Endothelial cell of umbilical vein (primary cell): ENCODE results near the gene TRIM39. TPM values are rescaled to one million over a fixed set of nuclear protein-coding genes. Genes with fewer than 3 reads are reported as not detected.

ENCODE experiments used
- BruUV-seq: library from RNA; stranded (reverse); fragments of 400-500 nt; replicated peaks from 2 replicates; lab custom pipeline; 2021; lab: Mats Ljungman, UMichigan
- CTCF ChIA-PET: fragments of 300-600, 350-600 bp; sonication (Branson Sonifier 250); formaldehyde crosslinking; loops from one replicate; lab custom pipeline; 2021; ENCODE audit warnings: antibody characterized with exemption, inconsistent platforms; lab: Charles Lee
- POLR2A ChIA-PET: fragments of 300-600, 350-600 bp; sonication (Branson Sonifier 250); formaldehyde crosslinking; loops from one replicate; lab custom pipeline; 2021; ENCODE audit warnings: antibody characterized with exemption, inconsistent platforms; lab: Charles Lee
- DNase-seq: peaks from one replicate; pipeline ENCODE4 v3.0.0-alpha.2; 2011; ENCODE audit warnings: low read depth, low spot score
- FAIRE-seq: peaks from 2 replicates; lab custom pipeline; 2011; peaks lifted over from hg19 to GRCh38; lab: Jason Lieb, UNC
- H2AFZ ChIP-seq: 2 replicates; pipeline ENCODE4 v1.6.0; 2012; ENCODE audit warnings: low read depth, low read length, control low read depth, inconsistent platforms
- H3K27ac ChIP-seq: 2 replicates; pipeline ENCODE4 v1.5.1; 2011; ENCODE audit warnings: low read depth, mild to moderate bottlenecking, control low read depth, low read length, moderate library complexity; ENCODE audit not compliant: insufficient read depth
- H3K27me3 ChIP-seq, 2 experiments: 2 replicates each; pipeline versions ENCODE4 v1.6.0 to v1.6.1; 2011; ENCODE audit warnings: low read length in 2 of 2, mixed read lengths in 1 of 2; ENCODE audit not compliant: control insufficient read depth in 2 of 2, insufficient read depth in 2 of 2
- H3K36me3 ChIP-seq, 2 experiments: 2 replicates in 1 of 2; 3 replicates in 1 of 2; pipeline ENCODE4 v1.5.1; 2011; ENCODE audit warnings: low read length in 2 of 2, mild to moderate bottlenecking in 1 of 2, moderate library complexity in 1 of 2; ENCODE audit not compliant: control insufficient read depth in 2 of 2, insufficient read depth in 2 of 2; ENCODE audit errors: extremely low read depth in 1 of 2
- H3K4me1 ChIP-seq: 3 replicates; pipeline ENCODE4 v1.5.1; 2011; ENCODE audit warnings: mild to moderate bottlenecking, low read length; ENCODE audit not compliant: control insufficient read depth, insufficient read depth; ENCODE audit errors: extremely low read depth
- H3K4me2 ChIP-seq: 2 replicates; pipeline ENCODE4 v1.6.1; 2011; ENCODE audit warnings: low read length, control low read depth, mixed read lengths; ENCODE audit not compliant: insufficient read depth
- H3K4me3 ChIP-seq, 3 experiments: fragments of 200-600 bp in 1 of 3; sonication (generic), shearing (Covaris generic) in 1 of 3; replicated peaks in 1 of 3; 2 replicates each; pipeline ENCODE4 v1.5.1; 2011 to 2016; ENCODE audit warnings: control low read depth in 3 of 3, low read length in 3 of 3, mild to moderate bottlenecking in 2 of 3, inconsistent platforms in 1 of 3, low read depth in 1 of 3, moderate library complexity in 1 of 3; ENCODE audit not compliant: insufficient read depth in 1 of 3
- H3K79me2 ChIP-seq: 2 replicates; pipeline ENCODE4 v1.6.0; 2012; ENCODE audit warnings: low read length, inconsistent platforms; ENCODE audit not compliant: control insufficient read depth, insufficient read depth
- H3K9ac ChIP-seq: replicated peaks from 2 replicates; pipeline ENCODE3; 2011; ENCODE audit warnings: low read length, control low read depth; ENCODE audit not compliant: insufficient read depth; ENCODE audit errors: extremely low read depth
- H3K9me1 ChIP-seq: replicated peaks from 3 replicates; pipeline ENCODE4 v1.6.0; 2011; ENCODE audit warnings: mild to moderate bottlenecking, low read length; ENCODE audit not compliant: control insufficient read depth, insufficient read depth; ENCODE audit errors: extremely low read depth
- H3K9me3 ChIP-seq: replicated peaks from 2 replicates; pipeline ENCODE4 v1.5.1; 2012; ENCODE audit warnings: low read length, inconsistent platforms; ENCODE audit not compliant: control insufficient read depth, insufficient read depth
- H4K20me1 ChIP-seq: replicated peaks from 2 replicates; pipeline ENCODE3; 2011; ENCODE audit warnings: mild to moderate bottlenecking, low read length; ENCODE audit not compliant: control insufficient read depth, insufficient read depth; ENCODE audit errors: extremely low read depth
- CTCF ChIP-seq, 2 donors: IDR thresholded peaks; 1 replicate in 1 of 2; 2 replicates in 1 of 2; pipeline ENCODE4 v1.5.1; 2011; ENCODE audit warnings: low read length in 2 of 2, mild to moderate bottlenecking in 2 of 2, moderate library complexity in 2 of 2, control low read depth in 1 of 2, inconsistent platforms in 1 of 2, low read depth in 1 of 2; ENCODE audit not compliant: insufficient read depth in 1 of 2; ENCODE audit errors: extremely low read depth in 1 of 2
- EZH2 ChIP-seq: IDR thresholded peaks from 2 replicates; pipeline ENCODE4 v1.6.1; 2012; ENCODE audit warnings: borderline replicate concordance, low read depth, mild to moderate bottlenecking, moderate library complexity, low read length, inconsistent platforms; ENCODE audit not compliant: severe bottlenecking
- FOS ChIP-seq: IDR thresholded peaks from 2 replicates; pipeline ENCODE4 v1.6.1; 2011; ENCODE audit warnings: mild to moderate bottlenecking, low read length, moderate library complexity, borderline replicate concordance; ENCODE audit not compliant: insufficient read depth
- GATA2 ChIP-seq: IDR thresholded peaks from 2 replicates; pipeline ENCODE4 v1.7.0; 2011; ENCODE audit warnings: low read depth, mild to moderate bottlenecking, moderate library complexity, mixed read lengths, low read length; ENCODE audit not compliant: insufficient read length, insufficient read depth
- JUN ChIP-seq: IDR thresholded peaks from 2 replicates; pipeline ENCODE4 v1.6.1; 2011; ENCODE audit warnings: borderline replicate concordance, low read depth; ENCODE audit not compliant: insufficient read length, insufficient read depth
- MAX ChIP-seq: IDR thresholded peaks from 2 replicates; pipeline ENCODE4 v1.6.1; 2011; ENCODE audit not compliant: insufficient read depth, insufficient read length
- MYC ChIP-seq: IDR thresholded peaks from one replicate; pipeline ENCODE4 v1.6.1; 2011; ENCODE audit warnings: mild to moderate bottlenecking, low read depth, low read length
- POLR2A ChIP-seq: IDR thresholded peaks from 2 replicates; pipeline ENCODE4 v1.6.1; 2012; ENCODE audit warnings: low read depth, mild to moderate bottlenecking, control low read depth, low read length
- POLR2AphosphoS5 ChIP-seq: IDR thresholded peaks from 2 replicates; pipeline ENCODE4 v1.6.1; 2012; ENCODE audit warnings: low read depth, mild to moderate bottlenecking, control low read depth, low read length, moderate library complexity; ENCODE audit not compliant: insufficient read depth
- dilution Hi-C: fragments of 300-500 bp; cut with MboI; formaldehyde crosslinking; loops from one replicate; pipeline ENCODE4 v1.15.0; 2019; ENCODE audit warnings: low sequenced_read_pairs; ENCODE audit not compliant: extremely low pct_ligation_motif_present
- intact Hi-C: fragments of 100-400 bp; cut with micrococcal nuclease; formaldehyde crosslinking; loops from one replicate; pipeline ENCODE4 v1.10.0; 2022
- polyA plus RNA-seq, 4 experiments: library from polyadenylated mRNA; depleted of rRNA in 3 of 4; stranded (reverse) in 3 of 4; unstranded in 1 of 4; fragments of >200 nt; gene quantifications; 2 replicates each; pipeline versions ENCODE4 v1.2.1 to v1.2.3, GENCODE V29; 2011 to 2012; ENCODE audit warnings: missing spikeins in 1 of 4
- total RNA-seq: library from RNA; stranded (reverse); gene quantifications from 2 replicates; pipeline ENCODE4 v1.2.3, GENCODE V29; 2021

TRIM39 gene
- total and polyA plus RNA-seq, 2 donors (not counting 3 experiments of a cell fraction or from before 2014, with no cell fraction given) = 5.6 to 13.1 TPM

GRCh38 chr6:30380464-30380863 is 53.7 kb downstream of the TRIM39 start:
- no peak for TF ChIP-seq MYC
- no peak for TF ChIP-seq MAX
- no peak for TF ChIP-seq FOS
- TF ChIP-seq CTCF (IDR thresholded peaks at IDR 0.05; ENCODE audit: extremely low read depth in 1 of 2, insufficient read depth in 1 of 2, low read depth in 1 of 2, low read length in 2 of 2) = no peak
- Histone ChIP-seq H3K27ac (no peak overlapping the region), H3K36me3 (no peaks in the 10 kb centered on the region), H2AFZ (no peak overlapping the region), H3K9me3 (no peaks in the 10 kb centered on the region), H3K9me1 (no peaks in the 10 kb centered on the region), H3K79me2 (no peaks in the 10 kb centered on the region), H3K4me3 (no peak overlapping the region), H3K4me2 (no peak overlapping the region), H3K9ac (no peak overlapping the region), H4K20me1 (no peaks in the 10 kb centered on the region), H3K27me3 (peaks cover 5 to 14% of the 10 kb centered on the region in 2 experiments), H3K4me1 (no peaks in the 10 kb centered on the region)
- intact Hi-C loops (no loop called here), dilution Hi-C loops (no loop called here)
- CTCF ChIA-PET = interaction anchor here (2.0 kb wide), 1 partner anchor 17 kb away, joined by 5 read pairs; no protein-coding TSS in a partner anchor
- no peak for FAIRE-seq
- no peak for DNase-seq
- POLR2A ChIA-PET = no interaction called here
- no TSS peak for BruUV-seq

- TF ChIP-seq JUN (no peak), EZH2 (no peak), CTCF (IDR thresholded peaks at IDR 0.05; ENCODE audit: extremely low read depth in 1 of 2, insufficient read depth in 1 of 2, low read depth in 1 of 2, low read length in 2 of 2) (no peak), GATA2 (no peak), MYC (no peak), MAX (no peak), POLR2A (no peak), POLR2AphosphoS5 (no peak), FOS (no peak)
- FAIRE-seq = no peak
- ChIA-PET CTCF (no interaction called here), POLR2A (no interaction called here)
- BruUV-seq = no TSS peak
- H3K27me3 ChIP-seq = peaks cover 12 to 19% of the 10 kb centered on the region in 2 experiments
- no peaks in the 10 kb centered on the region for H3K4me1 ChIP-seq
- H3K4me2 ChIP-seq = no peak overlapping the region
- H3K36me3 ChIP-seq = no peaks in the 10 kb centered on the region
- H3K9ac ChIP-seq = no peak overlapping the region
- H4K20me1 ChIP-seq = no peaks in the 10 kb centered on the region
- dilution Hi-C loops (no loop called here), intact Hi-C loops (no loop called here)
- no peaks in the 10 kb centered on the region for H3K9me3 ChIP-seq
- H3K4me3 ChIP-seq = no peak overlapping the region
- no peaks in the 10 kb centered on the region for H3K79me2 ChIP-seq
- no peak overlapping the region for H2AFZ ChIP-seq
- no peak overlapping the region for H3K27ac ChIP-seq
- no peaks in the 10 kb centered on the region for H3K9me1 ChIP-seq
- no peak for DNase-seq
Measured at GRCh38 chr6:30386166-30386565, 59.4 kb downstream of the TRIM39 start.
